HepG2 (cell line): ENCODE measurements around the gene ARMH1. TPM values are rescaled to one million over a fixed set of nuclear protein-coding genes. Genes with fewer than 3 reads are reported as not detected.
A peak's percentile ranks its signal among the peaks of the same experiment; 100 is the strongest.

Experiments
- CREBL2 ChIP-seq: sonication (generic); formaldehyde crosslinking; IDR thresholded peaks from 2 replicates; pipeline ENCODE4 v1.8.1; 2023; ENCODE audit warnings: missing genetic modification reagents, mild to moderate bottlenecking, borderline replicate concordance
- ELF3 ChIP-seq: IDR thresholded peaks from 2 replicates; pipeline ENCODE4 v1.6.1; 2016; ENCODE audit warnings: missing genetic modification reagents, missing compliant biosample characterization
- HMGA1 ChIP-seq: sonication (generic); formaldehyde crosslinking; conservative IDR thresholded peaks from 2 replicates; pipeline ENCODE4 v1.4.0; 2020; ENCODE audit warnings: missing genetic modification reagents
- IRF9 ChIP-seq: sonication (generic); formaldehyde crosslinking; IDR thresholded peaks from 2 replicates; pipeline ENCODE4 v1.8.0; 2022; ENCODE audit warnings: missing genetic modification reagents, mild to moderate bottlenecking, borderline replicate concordance
- KDM1A ChIP-seq: IDR thresholded peaks from 2 replicates; pipeline ENCODE4 v1.6.1; 2016; ENCODE audit warnings: missing compliant biosample characterization
- MYC ChIP-seq: sonication (generic); formaldehyde crosslinking; IDR thresholded peaks from 2 replicates; pipeline ENCODE4 v1.9.0; 2021; ENCODE audit warnings: missing genetic modification reagents, borderline replicate concordance
- MYNN ChIP-seq: sonication (generic); formaldehyde crosslinking; IDR thresholded peaks from 2 replicates; pipeline ENCODE4 v1.4.0; 2020; ENCODE audit warnings: mild to moderate bottlenecking, low read depth, missing genetic modification reagents
- NAIF1 ChIP-seq: sonication (generic); formaldehyde crosslinking; IDR thresholded peaks from 2 replicates; pipeline ENCODE4 v1.5.0; 2020; ENCODE audit warnings: mild to moderate bottlenecking, missing genetic modification reagents, borderline replicate concordance
- NFKB2 ChIP-seq: sonication (generic); formaldehyde crosslinking; IDR thresholded peaks from 2 replicates; pipeline ENCODE4 v1.4.0; 2020; ENCODE audit warnings: missing genetic modification reagents, borderline replicate concordance
- NR2F1 ChIP-seq, 2 experiments: fragments of 450-650 bp in 1 of 2; formaldehyde crosslinking in 1 of 2; IDR thresholded peaks; 2 replicates each; pipeline versions ENCODE4 v1.5.0 to v1.6.1; 2016 to 2020; ENCODE audit warnings: mild to moderate bottlenecking in 1 of 2, missing compliant biosample characterization in 1 of 2, missing genetic modification reagents in 1 of 2, moderate library complexity in 1 of 2
- SIX1 ChIP-seq: sonication (generic); formaldehyde crosslinking; IDR thresholded peaks from 2 replicates; pipeline ENCODE4 v1.4.0; 2020; ENCODE audit warnings: missing genetic modification reagents, borderline replicate concordance
- TARDBP ChIP-seq: sonication (generic); formaldehyde crosslinking; IDR thresholded peaks from 2 replicates; pipeline ENCODE4 v1.8.0; 2022; ENCODE audit warnings: mild to moderate bottlenecking, missing genetic modification reagents
- THAP9 ChIP-seq: sonication (generic); formaldehyde crosslinking; IDR thresholded peaks from 2 replicates; pipeline ENCODE4; 2020; ENCODE audit warnings: missing genetic modification reagents, mild to moderate bottlenecking, borderline replicate concordance
- TRAFD1 ChIP-seq: sonication (generic); formaldehyde crosslinking; IDR thresholded peaks from 2 replicates; pipeline ENCODE4 v1.5.1; 2020; ENCODE audit warnings: missing genetic modification reagents, mild to moderate bottlenecking, borderline replicate concordance
- ZNF160 ChIP-seq: sonication (generic); formaldehyde crosslinking; IDR thresholded peaks from 2 replicates; pipeline ENCODE4 v1.8.0; 2022; ENCODE audit warnings: mild to moderate bottlenecking, inconsistent platforms, missing genetic modification reagents
- ZNF235 ChIP-seq: sonication (generic); formaldehyde crosslinking; IDR thresholded peaks from 2 replicates; pipeline ENCODE4 v1.8.1; 2023; ENCODE audit warnings: mild to moderate bottlenecking, missing genetic modification reagents, borderline replicate concordance
- ZNF414 ChIP-seq: sonication (generic); formaldehyde crosslinking; IDR thresholded peaks from 2 replicates; pipeline ENCODE4 v1.5.0; 2020; ENCODE audit warnings: missing genetic modification reagents
- ZNF609 ChIP-seq: sonication (generic); formaldehyde crosslinking; IDR thresholded peaks from 2 replicates; pipeline ENCODE4 v1.4.0; 2020; ENCODE audit warnings: mild to moderate bottlenecking, missing genetic modification reagents, borderline replicate concordance
- polyA plus RNA-seq, 8 experiments: library from polyadenylated mRNA; depleted of rRNA in 3 of 8; stranded (reverse) in 7 of 8; unstranded in 1 of 8; fragments of >200 nt; fragmentation: Illumina TruSeq in 4 of 8; extraction: Trizol in 4 of 8; gene quantifications; 2 replicates each; pipeline versions ENCODE4 v1.2.1 to v1.2.3, GENCODE V29; 2011 to 2016; ENCODE audit warnings: low read depth in 4 of 8, missing spikeins in 1 of 8, mixed read lengths in 1 of 8; ENCODE audit not compliant: insufficient read depth in 1 of 8
- total RNA-seq, 5 experiments: library from RNA; depleted of rRNA; stranded (reverse); fragments of >200 nt; fragmentation: Illumina TruSeq; extraction: Trizol; gene quantifications; 2 replicates each; pipeline ENCODE4 v1.2.3, GENCODE V29; 2016; ENCODE audit warnings: low read depth in 1 of 5

Gene ARMH1
- total and polyA plus RNA-seq, 2 of the 13 experiments (the other 11 are each of a cell fraction or from before 2014, with no cell fraction given): 0.69 TPM; not detected in 1

GRCh38 chr1:44701141-44701573, 26.6 kb downstream of the ARMH1 start (continued):
- TF ChIP-seq ZNF609 (CRISPR knock-in tag): peak; percentile 78
- no peak for TF ChIP-seq ELF3
- peak; percentile 56; the same call in 1 of the 2 replicates for TF ChIP-seq KDM1A (CRISPR knock-in tag)
- no peak for TF ChIP-seq ZNF235 (CRISPR knock-in tag)
- no peak for TF ChIP-seq MYNN
- TF ChIP-seq ZNF414 (CRISPR knock-in tag): no peak
- no peak for TF ChIP-seq IRF9 (CRISPR knock-in tag)
- TF ChIP-seq MYC (CRISPR knock-in tag): no peak
- TF ChIP-seq TRAFD1 (CRISPR knock-in tag): no peak
- TF ChIP-seq NAIF1: no peak
- no peak for TF ChIP-seq HMGA1 (CRISPR knock-in tag)
- no peak for TF ChIP-seq ZNF160 (CRISPR knock-in tag)
- no peak for TF ChIP-seq CREBL2 (CRISPR knock-in tag)
- TF ChIP-seq NFKB2 (CRISPR knock-in tag): no peak
- TF ChIP-seq SIX1 (CRISPR knock-in tag): no peak
- TF ChIP-seq THAP9: no peak
- TF ChIP-seq TARDBP (CRISPR knock-in tag): peak; percentile 74; the same call in 1 of the 2 replicates
- TF ChIP-seq NR2F1 (CRISPR knock-in tag; IDR thresholded peaks at IDR 0.05): peak in 1 of 2 experiments; percentile 49; a peak in 1 of 4 replicates
